Hematopoietic multipotent progenitor cell treated with erythropoietin and hydrocortisone succinate and interleukin-3 and kit ligand, for 6 days (in vitro differentiated cells): Measurements from ENCODE around the gene MLPH.
A peak's percentile ranks its signal among the peaks of the same experiment; 100 is the strongest.

ENCODE experiments used
- DNase-seq: peaks from one replicate; pipeline ENCODE4 v3.0.0-alpha.2; 2015

The MLPH gene

DNA sequence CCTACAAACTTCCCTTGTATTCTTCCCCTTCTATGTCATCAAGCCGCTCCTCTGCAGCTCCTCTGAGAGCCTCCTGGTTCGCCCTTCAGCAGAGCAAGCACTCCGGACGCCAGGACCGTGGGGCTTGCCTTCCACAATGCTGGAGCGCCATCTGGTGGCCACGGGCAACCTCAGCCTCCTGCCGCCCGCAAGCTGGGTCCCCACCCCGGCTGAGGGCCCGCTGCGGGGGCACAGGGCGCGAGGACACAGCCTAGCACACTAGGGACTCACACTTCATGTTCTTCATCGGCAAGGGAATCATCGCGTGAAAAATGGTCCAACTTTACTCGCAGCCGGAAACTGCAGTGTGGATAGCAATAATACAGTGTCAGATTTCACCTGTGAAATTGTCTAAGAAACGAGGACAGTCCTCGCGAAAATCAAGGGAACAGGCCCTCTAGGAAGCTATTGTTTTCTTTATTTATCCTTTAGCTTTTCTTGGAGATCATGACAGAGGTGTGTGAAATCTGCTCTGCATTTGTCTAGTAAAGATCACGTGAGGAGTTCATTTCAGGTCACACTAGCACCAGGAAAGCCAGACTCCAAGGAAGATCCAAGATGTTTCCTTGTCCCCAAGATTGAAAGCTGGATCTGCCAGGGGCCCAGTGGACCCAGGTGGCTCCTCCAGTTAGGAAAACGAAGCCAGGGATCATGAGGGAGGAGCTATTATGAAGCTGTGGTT, 85.1 kb downstream of the MLPH start:
- DNase-seq, result peak; percentile 94

DNA sequence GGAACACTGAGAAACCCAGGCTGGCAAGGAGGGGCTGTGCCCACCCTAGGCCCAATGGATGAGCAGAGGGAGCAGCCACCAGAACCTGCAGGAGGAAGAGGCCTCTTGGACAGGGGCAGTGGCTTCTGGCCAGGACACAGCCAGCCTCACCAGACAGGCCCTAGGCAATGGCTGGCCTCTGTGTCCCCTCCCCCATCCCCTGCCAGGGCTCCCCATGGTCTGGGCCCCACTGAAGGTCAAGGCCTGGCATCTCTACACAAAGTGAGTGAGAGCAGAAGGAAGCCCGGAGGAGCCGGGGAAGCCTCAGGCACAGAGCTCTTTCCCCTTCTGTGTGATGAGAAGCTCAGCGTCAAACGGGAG, 85.7 kb downstream of the MLPH start:
- no peak for DNase-seq

DNA sequence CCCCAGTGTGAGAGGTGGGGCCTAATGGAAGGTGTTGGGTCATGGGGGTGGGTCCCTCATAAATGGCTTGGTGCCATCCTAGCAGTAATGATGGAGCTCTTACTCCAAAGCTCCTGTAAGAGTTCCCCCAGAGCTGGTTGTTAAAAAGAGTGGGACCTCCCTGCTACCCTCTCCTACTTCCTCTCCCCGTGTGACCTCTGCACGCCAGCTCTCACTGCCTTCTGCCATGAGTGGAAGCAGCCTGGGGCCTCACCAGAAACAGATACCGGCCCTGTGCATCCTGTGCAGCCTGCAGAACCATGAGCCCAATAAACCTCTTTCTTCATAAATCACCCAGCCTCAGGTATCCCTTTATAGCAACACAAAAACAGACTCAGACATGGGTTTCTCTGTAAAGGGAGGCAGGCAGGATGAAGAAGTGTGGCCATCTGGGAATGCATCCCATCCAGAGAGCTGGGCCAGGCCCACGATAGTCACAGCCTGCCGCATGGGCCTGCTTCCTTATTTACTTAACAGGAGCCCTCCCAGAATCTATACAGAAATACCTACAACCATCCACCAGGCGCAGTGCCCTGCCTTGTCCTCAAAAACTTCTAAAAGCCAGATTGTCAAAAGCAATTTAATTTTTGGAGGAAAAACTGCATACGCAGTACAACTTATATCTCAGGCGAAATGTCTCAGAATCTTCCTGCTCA, 86.8 kb downstream of the MLPH start:
- DNase-seq, result no peak

DNA sequence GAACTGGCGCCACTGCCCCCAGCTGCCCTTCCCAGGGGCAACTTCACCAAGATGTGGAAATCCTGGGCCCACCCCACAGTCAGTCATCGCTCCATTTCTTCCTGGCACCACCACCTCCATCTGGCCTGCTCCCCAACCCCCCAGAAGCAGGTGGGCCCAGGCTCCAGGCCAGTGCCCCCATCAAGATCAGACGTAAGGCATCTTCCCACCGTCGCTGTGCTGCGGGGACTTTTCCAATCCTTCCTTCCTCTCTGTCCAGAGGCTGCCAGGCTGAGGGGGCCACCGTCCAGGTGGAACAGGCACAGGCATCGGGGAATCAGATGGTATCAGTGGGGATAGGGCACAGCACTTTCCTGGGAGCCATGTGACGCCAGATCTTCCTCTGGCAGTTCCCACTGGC, 87.4 kb downstream of the MLPH start:
- DNase-seq, result no peak

DNA sequence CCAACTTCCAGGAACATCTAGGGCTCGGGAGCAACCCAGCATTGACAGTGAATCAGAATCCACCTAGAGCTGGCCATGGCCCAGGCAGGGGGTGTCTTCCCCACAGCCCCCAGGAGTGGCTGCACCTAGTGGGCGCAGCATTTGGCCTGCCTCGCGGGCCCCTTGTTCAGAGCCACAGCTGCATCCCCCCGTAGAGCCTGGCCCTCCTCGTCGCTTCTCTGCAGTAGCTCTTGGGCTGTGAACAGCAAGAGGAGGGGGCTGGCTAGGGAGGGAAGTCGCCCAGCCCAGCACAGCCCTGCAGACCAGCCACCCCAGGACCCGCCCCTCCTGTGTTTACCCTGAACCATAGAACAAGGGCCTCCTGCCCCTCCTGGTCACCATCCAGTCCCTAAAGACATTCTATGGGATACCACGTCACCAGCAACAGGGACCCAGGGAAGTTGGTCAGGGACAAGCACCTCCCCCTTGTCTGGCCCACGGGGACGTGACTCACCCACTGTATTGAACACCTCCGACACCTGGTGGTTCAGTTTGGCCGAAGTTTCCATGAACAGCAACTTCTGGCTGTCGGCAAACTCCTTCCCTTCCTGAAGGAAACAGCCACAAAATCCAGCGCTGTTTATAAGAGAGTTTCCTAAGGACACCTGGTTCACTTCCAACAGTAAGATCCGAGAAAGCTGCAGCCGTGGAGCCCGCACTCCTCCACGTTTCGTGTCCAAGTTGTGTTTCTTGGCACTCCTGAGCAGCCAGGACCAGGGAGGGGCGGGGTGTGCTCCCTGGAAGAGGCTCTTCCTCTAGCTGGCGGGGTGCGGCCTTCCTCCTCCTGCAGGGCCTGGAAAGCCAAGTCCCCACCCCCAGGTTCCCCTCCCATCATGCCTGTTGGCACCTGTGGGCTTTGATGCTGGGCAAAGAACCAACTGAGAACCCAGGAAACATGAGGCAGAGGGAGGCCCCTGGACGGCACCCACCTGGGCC, 88.1 kb downstream of the MLPH start:
- no peak for DNase-seq

DNA sequence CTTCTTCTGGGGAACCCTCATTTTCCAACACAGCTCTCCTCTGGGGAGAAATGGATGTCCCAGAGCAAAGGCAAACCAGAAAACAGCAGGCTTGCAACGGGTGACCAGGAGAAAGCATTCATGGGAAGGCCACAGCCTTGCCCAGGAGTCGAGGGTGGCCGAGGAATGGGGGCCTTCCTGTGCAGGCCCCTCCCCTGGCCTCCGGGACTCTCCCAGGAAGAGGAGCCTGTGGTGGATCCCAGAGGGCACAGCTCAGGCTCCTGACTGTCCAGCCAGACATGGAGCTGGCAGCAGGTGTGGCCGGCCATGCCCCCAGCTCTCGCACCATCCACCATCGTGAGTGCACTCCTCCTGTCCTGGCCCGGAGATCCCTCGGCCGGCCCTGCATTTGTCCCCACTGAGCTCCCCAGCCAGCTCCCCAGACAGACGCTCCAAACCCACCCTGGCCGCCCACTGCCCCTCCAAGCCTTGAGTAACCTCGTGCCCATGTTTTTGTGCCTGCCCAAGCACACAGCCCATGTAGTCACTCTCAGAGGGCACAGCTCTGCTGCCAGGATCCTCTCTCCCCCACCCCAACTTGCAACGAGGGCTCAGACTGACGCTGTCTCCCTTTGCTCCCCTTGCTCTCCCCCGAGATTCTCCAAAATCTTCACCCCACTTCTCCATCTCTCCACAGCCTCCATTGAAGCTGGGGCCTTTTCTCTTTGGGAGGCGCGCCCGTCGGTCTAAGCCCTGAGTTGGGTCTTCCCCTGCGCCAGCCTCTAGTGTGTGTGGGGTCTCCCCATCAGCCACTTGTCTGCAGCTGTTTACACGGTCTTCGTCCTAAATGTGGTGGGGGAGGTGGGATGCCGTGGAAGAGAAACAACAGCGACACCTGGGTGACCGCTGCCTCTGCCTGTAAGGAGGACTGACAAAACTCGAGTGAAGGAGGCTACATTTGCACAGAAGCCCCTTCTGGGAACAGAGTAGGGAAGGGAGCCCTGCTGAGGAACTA, 89.1 kb downstream of the MLPH start:
- no peak for DNase-seq

DNA sequence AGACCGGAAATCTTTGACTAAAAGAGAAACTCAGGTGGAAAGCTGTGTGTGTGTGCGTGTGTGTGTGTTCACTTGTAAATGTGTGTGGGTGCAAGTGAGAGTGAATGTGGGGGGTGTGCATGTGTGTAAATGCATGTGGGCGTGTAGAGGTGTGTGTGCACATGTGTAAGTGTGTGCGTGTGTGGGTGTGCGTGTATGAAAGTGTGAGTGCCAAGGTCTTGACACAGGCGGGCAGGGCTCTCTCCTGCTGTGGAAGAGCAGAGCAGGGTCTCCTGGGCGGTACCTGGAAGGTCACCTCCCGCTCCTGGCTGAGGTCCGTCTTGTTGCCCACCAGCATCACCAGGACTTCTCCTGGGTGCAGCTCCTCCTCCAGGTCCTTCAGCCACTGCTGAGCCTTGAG, 89.9 kb downstream of the MLPH start:
- DNase-seq, result no peak

DNA sequence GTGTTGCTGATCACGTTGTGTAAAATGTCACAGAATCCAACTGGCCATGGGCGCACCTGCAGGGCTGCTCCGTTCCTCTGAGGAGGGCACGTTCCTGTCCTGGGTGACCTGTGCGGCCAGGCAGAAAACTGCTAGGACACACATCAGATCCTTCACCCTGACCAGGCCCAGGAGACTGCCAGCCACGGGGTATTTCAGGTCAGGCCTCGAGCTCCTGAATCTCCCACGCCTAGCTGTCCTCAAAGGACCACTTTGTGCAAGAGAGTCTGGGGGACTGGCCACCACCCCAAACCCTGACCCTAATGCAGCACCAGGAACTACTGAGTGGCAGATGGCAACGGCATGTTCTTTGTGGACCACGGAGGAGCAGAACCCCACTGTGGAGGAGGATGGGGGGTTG, 90.4 kb downstream of the MLPH start:
- no peak for DNase-seq

DNA sequence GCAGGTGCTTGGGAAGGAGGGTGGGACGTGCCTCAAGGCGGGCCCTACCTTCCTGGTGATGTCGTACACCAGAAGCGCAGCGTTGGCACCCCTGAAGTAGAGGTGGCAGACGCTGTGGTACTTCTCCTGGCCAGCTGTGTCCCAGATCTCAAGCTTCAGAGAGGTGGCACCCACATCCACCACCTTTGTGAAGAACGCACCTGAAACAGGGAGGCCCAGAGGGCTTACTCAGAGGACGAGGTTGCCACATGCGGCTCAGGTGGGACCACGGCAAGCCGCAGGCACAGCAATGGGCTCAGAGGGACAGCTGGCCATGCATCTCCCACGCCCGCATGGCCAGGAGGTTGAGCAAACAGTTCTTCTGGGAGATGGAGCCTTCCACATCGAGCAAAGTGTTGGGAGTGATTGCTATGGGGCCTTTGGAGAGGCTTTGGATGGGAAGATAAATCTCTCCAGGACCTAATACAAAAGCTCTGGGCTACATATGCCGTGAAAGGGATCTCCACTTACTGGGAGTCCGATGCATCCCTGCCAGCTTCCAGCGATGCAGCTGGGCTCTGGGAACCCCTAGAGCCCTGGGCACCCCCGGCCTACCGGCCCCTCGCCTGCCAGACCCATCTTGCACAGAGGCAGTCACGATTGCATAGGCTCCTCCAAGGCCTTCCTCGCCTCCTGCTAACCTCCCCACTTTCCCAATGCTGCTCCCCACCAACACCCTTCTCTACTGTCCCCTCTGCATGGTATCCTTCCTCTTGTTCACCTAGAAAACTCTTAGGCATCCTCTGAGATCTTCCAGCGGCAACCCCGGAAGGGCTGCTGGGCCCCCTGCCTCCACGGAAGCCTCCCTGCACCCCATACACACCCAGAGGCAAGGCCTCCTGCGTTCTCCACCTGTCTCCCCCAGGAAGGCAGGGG, 91.2 kb downstream of the MLPH start:
- no peak for DNase-seq

DNA sequence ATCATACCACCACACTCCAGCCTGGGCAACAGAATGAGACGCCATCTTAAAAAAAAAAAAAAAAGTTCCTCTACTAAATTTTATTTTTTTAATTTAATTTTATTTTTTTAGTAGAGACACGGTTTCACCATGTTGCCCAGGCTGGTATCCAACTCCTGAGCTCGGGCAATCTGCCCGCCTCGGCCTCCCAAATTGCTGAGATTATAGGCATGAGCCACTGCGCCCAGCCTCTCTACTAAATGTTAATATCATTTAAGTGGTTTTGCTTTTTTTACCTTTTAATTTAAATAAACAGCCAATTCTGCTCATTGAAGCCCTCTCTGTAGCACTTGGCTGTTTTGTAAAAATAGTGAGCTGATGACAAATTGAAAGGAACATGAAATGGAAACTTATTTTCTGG, 94.3 kb downstream of the MLPH start:
- no peak for DNase-seq

DNA sequence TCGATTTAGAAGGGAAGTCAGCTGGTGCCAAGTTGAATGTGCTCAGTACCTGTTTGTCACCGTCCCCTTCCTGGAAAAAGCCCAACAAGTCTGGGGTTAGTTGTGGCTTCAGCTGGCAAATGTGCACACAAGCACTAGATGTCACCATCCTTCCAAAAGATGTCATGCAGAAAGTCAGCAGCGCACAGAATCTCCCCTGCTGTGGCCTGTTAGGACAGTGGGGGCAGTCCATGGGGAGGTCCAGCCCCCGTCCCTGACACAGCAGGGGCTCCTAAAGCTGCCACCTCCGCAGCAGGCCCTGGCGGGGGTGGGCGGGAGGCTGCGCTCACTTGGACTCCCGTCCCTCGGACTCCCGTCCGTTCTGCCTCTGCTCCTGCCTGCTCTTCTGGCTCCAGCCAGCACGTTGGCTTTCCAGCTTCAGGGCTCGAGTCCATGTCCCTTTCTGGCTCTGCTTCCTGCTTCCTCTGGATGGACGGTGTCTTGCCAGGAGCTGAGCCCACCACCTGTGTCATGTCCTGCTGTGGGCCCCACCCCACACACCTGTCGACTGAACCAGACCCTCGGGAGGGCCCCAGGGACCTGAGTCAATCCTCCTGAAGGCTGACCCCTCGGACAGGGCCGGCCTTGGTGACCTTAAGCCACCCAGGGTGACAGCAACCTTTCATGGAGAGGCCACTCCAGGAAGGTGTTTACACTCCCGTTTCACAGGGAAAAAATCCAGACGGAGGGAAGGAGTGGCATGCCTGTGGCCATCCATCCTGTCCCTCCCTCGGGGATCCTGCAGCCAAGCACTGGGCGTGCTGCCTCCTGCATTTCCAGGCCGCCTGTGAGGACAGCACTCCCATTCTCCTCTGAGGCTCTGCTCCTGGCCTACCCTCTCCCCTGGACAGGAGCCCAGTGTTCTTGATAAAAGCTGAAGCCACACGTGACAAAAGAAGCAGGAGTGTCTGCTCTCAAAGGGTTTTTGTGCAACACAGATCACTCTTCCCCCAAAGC, 95.0 kb downstream of the MLPH start:
- peak; percentile 38 for DNase-seq

DNA sequence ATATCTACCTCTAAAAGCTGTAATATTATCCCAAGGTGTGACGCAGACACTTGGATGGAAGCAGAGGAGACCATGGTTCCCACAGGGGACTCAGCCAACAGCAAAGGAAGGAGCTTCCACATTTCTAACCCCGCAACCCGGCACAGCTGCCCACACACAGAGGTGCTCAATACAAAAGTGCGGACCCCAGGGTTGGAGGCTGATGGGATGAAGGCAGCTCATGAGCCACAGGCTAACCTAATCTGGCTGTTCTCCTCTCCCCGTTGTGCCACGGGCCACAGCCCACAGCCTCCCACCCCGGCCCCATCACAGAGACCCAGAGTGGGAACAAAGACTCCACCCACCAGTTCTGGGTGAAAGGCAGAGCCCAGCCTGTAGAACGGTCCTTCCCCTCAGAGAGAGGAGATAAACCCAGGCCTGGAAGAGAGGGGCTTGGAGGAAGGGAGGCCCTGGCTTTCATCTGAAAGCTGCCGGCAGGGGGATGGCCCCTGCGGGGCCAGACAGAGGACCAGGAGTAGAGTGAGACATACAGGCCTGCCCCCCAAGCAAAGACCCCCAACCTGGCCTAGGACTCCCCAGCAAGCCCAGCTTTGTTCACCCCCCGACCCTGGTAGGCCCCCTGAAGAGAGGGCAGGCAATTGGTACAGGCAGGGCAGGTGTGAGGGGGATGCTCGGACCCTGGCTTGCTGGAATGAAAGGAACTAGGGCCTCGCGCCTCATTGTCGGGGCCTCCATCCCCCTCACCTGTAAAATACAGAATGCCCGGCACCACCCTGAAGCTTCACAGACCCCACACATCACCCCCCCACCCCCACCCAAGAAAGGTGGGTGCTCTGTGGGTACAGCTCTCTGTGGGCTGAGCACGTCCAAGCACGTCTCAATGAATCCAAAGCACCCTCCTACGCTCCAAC, 96.6 kb downstream of the MLPH start:
- no peak for DNase-seq

DNA sequence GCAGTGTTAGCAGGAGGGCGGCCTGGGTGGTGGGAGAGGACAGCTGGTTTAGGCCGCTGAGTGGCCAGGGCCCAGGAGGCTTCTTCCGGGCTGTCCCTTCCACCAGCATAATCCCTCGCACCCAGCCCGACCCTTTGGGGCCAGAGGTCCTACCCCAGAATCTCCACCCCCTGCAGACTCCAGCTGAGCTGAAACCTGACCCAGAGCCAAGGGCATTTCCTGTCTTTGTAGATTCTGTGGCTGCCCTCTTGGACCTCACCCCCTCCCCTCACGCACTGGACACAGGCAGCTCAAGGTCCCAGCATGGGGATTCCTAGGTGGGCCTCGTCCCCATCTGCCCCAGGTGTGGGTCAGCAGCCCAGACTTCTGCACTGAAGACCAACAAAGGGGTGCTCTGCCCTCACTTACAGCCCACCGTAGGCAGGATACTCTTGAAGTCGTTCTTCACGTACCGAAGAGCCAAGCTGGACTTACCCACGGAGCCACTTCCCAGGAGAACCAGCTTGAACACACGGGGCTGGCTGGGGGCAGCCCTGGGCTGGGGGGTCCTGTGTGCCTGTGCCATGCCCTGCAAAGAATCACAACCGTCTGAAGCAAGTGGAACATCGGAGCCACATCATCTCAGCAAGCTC, 98.7 kb downstream of the MLPH start:
- DNase-seq, result no peak

DNA sequence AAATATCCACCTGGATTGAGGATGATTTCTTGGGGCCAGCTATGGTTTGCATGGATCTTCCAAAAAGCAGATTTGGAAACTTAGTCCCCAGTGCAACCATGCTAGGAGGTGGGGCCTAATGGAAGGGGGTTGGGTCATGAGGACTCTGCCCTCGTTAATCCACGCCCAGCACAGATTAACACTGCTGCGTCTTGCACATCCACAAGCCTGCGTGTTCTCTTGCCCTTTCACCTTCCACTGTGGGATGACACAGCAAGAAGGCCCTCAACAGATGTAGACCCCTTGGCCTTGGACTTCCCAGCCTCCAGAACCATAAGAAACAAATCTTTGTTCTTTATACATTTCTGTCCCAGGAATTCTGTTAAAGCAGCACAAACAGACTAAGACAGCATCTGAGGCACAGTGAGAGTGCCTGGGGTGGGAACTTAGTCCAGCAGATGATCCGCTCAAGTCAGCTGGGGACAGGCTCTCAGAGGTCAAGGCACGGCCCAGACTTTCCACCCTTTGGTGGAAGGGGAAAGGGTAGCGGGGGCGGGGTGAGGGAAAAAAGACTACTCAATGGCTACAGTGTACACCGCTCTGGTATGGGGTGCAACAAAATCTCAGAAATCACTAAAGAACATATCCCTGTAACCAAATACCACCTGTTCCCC, 101.1 kb downstream of the MLPH start:
- DNase-seq, result no peak

DNA sequence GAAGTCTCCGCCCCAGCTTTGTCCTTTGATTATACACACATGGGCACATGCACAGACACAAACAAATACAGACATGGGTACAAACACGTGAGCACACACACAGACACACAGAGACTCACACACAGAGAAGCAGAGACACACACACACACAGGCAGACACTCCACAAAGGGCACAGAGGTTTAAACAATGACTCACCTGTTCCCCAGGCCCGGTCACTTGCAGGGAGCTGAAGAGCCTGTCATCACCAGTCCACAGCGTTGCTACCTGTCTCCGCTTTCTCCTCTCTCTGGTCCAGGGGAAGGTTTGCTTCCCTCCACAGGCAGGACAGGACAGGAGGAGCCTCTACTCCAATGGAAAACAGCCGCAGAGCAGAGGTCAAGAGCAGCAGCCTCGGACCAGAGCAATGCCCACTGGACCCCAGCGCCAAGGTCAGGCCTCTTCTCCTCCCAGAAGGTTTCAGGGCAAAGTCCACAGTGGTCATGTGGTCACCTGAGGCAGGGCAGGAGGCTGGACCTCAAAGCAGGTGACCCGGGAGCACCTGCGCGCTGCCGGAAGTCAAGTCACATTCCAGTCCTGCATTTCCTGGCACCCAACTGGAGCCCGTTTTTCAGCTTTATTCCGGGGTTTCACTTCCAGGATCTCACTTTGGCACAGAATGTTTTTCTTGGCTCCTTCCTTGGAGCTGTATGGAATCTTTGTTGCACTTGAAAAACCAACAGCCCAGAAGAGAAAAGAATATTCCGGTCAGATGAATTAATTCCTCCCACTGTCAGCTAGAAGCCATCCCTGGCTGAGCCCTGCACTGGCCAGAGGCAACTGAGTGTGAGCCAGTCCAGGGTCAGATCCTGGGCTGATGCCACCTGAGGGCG, 103.5 kb downstream of the MLPH start, which contains the start of gene RAB17:
RAB17 (minus strand) TSS at position 463 of the 869 bp plus-strand sequence. CDS start 4,580 bp downstream, outside the sequence.
- no peak for DNase-seq

DNA sequence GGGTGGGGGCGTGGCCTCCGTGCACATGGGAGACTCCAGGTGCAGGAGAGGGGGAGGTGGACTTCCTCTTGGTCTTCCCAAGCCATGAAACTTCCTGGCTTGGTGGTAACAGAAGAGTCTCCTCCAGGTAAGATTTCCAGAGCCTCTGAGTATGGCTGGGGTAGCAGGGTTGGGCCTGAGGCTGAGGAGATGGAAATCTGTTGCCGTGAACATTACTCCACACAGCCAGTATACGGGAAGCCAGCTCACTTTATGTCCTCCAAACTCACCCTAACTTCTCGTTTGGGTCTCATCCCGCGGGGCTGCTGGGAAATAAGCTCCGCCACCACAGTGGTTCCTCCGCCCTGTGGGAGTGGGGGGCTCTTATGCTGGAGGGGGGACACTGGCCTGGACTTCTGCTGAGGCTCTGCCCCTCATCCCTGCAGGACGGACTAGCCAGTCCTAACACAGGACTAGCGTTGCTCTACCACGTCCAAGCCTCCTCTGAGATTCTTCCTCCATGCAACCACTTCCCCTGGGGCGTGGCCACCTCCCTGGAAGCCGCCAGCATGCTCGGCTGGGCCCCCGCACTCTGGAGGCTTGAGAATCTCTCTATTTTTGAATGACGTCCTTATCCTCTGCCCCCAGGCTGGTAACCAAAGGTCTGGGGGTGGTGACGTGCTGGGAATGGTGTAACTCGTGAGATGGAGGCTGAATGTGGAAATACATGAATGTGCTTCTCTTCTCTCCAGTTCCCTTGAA, 104.3 kb downstream of the MLPH start:
- no peak for DNase-seq
